ENCODE data around the gene MIDN.
A peak's percentile ranks its signal among the peaks of the same experiment; 100 is the strongest.

MIDN gene

GRCh38 chr19:1219786-1220476 lies 28.5 kb upstream of the MIDN start (continued):
- no peak for TF ChIP-seq ZNF311 (tag by site-specific recombination; IDR thresholded peaks at IDR 0.05; ENCODE audit: borderline replicate concordance)

DNA sequence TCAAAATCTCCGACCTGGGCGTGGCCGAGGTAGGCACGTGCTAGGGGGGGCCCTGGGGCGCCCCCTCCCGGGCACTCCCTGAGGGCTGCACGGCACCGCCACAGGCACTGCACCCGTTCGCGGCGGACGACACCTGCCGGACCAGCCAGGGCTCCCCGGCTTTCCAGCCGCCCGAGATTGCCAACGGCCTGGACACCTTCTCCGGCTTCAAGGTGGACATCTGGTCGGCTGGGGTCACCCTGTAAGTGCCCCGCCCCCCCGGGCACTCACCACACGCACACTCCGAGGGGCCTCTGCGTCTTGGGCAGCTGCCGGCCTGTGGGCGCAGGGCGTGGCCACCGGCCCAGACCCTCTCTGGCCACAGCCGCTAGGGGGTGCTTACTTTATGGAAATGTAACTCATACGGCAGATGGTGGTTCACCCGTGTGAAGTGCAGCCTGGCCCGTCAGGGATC lies 27.9 kb upstream of the MIDN start:
- Histone ChIP-seq H3K36me3 (ENCODE audit: control insufficient read depth in 2 of 2, insufficient read depth in 1 of 2, low read length in 2 of 2) (peaks cover 4 to 64% of the 10 kb centered on the region in 2 experiments; a peak in 2 of 3 replicates), H3K4me3 (ENCODE audit: low read depth, low read length) (no peak overlapping the region), H3K27ac (ENCODE audit: extremely low read depth, low read depth, low read length) (no peak overlapping the region), H3K9me3 (ENCODE audit: control insufficient read depth, insufficient read depth, low read depth, low read length) (no peaks in the 10 kb centered on the region), H3K4me1 (ENCODE audit: control insufficient read depth, insufficient read depth, low read length) (no peaks in the 10 kb centered on the region)
- POLR2A ChIA-PET, result no interaction called here
- CTCF ChIA-PET, result interaction anchor here (0.7 to 1.5 kb wide), 5 partner anchors 9 to 148 kb away, joined by 3 to 5 read pairs (median 3); no protein-coding TSS in a partner anchor
- TF ChIP-seq, protein P1, sequence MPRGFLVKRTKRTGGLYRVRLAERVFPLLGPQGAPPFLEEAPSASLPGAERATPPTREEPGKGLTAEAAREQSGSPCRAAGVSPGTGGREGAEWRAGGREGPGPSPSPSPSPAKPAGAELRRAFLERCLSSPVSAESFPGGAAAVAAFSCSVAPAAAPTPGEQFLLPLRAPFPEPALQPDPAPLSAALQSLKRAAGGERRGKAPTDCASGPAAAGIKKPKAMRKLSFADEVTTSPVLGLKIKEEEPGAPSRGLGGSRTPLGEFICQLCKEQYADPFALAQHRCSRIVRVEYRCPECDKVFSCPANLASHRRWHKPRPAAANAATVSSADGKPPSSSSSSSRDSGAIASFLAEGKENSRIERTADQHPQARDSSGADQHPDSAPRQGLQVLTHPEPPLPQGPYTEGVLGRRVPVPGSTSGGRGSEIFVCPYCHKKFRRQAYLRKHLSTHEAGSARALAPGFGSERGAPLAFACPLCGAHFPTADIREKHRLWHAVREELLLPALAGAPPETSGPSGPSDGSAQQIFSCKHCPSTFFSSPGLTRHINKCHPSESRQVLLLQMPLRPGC (tag by site-specific recombination; IDR thresholded peaks at IDR 0.05), result no peak
- TF ChIP-seq GLIS2 (tag by site-specific recombination; IDR thresholded peaks at IDR 0.05), result peak; percentile 23; the same call in 1 of the 2 replicates
- TF ChIP-seq ZNF174 (tag by site-specific recombination; IDR thresholded peaks at IDR 0.05), result no peak
- peak; percentile 19; the same call in 1 of the 2 replicates for TF ChIP-seq BCL11B (tag by site-specific recombination; IDR thresholded peaks at IDR 0.05; ENCODE audit: low read depth)
- TF ChIP-seq ZNF544 (tag by site-specific recombination; IDR thresholded peaks at IDR 0.05), result no peak
- TF ChIP-seq KLF8 (tag by site-specific recombination; IDR thresholded peaks at IDR 0.05), result peak; percentile 19; the same call in 1 of the 2 replicates
- TF ChIP-seq ZFP41 (tag by site-specific recombination; IDR thresholded peaks at IDR 0.05; ENCODE audit: borderline replicate concordance), result no peak

DNA sequence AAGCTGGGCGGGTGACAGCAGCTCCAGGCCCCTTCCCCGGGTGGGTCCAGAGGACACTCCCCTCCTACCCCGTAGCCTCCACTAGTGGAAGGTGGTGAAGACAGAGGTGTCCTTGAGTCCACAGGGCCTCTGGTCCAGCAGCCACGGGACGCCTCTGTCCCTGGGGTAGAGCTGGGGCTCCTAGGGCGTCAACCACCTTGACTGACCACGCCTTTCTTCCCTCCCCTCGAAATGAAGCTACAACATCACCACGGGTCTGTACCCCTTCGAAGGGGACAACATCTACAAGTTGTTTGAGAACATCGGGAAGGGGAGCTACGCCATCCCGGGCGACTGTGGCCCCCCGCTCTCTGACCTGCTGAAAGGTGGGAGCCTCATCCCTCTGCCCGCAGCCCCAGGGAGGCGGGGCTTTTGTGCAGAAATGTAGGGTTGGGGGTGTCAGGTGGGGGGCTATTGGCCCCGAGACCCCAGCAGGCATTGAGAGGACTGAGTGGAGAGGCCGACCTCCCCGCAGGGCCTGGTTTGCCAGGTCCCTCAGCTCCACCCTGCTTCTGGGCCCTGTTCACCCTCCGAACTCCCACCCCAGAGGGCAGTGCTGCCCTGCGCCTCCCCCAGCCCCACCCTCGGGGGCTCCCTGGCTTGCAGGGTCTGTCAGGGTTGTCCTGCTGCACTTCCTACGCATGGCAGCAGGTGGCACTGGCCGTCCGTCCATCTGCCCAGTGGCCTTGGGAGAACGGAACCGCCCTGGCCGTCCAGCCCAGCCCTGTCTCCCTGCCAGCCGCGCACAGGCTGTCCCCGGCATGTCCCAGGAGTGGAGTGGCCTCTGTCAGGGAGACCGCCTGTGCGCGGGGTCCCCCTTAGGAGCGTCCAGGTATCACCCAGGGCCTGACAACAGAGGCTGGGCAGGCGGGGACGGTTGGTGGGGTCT lies 27.1 kb upstream of the MIDN start:
- Histone ChIP-seq H3K9me3 (ENCODE audit: control insufficient read depth, insufficient read depth, low read depth, low read length) (no peaks in the 10 kb centered on the region), H3K4me1 (ENCODE audit: control insufficient read depth, insufficient read depth, low read length) (no peaks in the 10 kb centered on the region), H3K27ac (ENCODE audit: extremely low read depth, low read depth, low read length) (no peak overlapping the region), H3K36me3 (ENCODE audit: control insufficient read depth in 2 of 2, insufficient read depth in 1 of 2, low read length in 2 of 2) (peaks cover 2 to 71% of the 10 kb centered on the region in 2 experiments; a peak in 2 of 3 replicates), H3K4me3 (ENCODE audit: low read depth, low read length) (no peak overlapping the region)
- POLR2A ChIA-PET, result interaction anchor here (0.6 to 1.5 kb wide), 3 partner anchors 108 to 919 kb away, joined by 3 to 4 read pairs (median 3); no protein-coding TSS in a partner anchor
- CTCF ChIA-PET, result interaction anchor here (0.6 to 1.8 kb wide), 13 partner anchors 7 to 438 kb away, joined by 3 to 8 read pairs (median 4); no protein-coding TSS in a partner anchor
- no peak for TF ChIP-seq ZNF404 (tag by site-specific recombination; IDR thresholded peaks at IDR 0.05)
- no peak for TF ChIP-seq ZNF544 (tag by site-specific recombination; IDR thresholded peaks at IDR 0.05)
- TF ChIP-seq, protein P2, sequence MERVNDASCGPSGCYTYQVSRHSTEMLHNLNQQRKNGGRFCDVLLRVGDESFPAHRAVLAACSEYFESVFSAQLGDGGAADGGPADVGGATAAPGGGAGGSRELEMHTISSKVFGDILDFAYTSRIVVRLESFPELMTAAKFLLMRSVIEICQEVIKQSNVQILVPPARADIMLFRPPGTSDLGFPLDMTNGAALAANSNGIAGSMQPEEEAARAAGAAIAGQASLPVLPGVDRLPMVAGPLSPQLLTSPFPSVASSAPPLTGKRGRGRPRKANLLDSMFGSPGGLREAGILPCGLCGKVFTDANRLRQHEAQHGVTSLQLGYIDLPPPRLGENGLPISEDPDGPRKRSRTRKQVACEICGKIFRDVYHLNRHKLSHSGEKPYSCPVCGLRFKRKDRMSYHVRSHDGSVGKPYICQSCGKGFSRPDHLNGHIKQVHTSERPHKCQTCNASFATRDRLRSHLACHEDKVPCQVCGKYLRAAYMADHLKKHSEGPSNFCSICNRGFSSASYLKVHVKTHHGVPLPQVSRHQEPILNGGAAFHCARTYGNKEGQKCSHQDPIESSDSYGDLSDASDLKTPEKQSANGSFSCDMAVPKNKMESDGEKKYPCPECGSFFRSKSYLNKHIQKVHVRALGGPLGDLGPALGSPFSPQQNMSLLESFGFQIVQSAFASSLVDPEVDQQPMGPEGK (tag by site-specific recombination; IDR thresholded peaks at IDR 0.05), result peak; percentile 68
- TF ChIP-seq GLIS2 (tag by site-specific recombination; IDR thresholded peaks at IDR 0.05), result peak; percentile 36
- TF ChIP-seq ZBTB21 (tag by site-specific recombination; IDR thresholded peaks at IDR 0.05), result no peak
- TF ChIP-seq CTCF (tag by site-specific recombination; IDR thresholded peaks at IDR 0.05), result peak; percentile 67
- TF ChIP-seq PRDM4 (tag by site-specific recombination; IDR thresholded peaks at IDR 0.05), result no peak
- peak; percentile 10 for TF ChIP-seq KLF8 (tag by site-specific recombination; IDR thresholded peaks at IDR 0.05)
- TF ChIP-seq ZBTB10 (tag by site-specific recombination; IDR thresholded peaks at IDR 0.05), result peak; percentile 44; the same call in 1 of the 2 replicates
